H1 (cell line): ENCODE measurements around the gene PDE4D. TPM values are rescaled to one million over a fixed set of nuclear protein-coding genes. Genes with fewer than 3 reads are reported as not detected.

ENCODE experiments used
- CTCF ChIA-PET: fragments of 300-600 bp; sonication (Branson Sonifier 250); formaldehyde crosslinking; loops from one replicate; lab custom pipeline; 2021; ENCODE audit not compliant: partially characterized antibody; lab: Charles Lee
- POLR2A ChIA-PET: fragments of 300-600 bp; sonication (Branson Sonifier 250); formaldehyde crosslinking; loops from one replicate; lab custom pipeline; 2021; ENCODE audit warnings: inconsistent platforms; ENCODE audit not compliant: partially characterized antibody; lab: Charles Lee
- DNase-seq, 2 experiments: peaks; one replicate each; pipeline versions ENCODE4 v3.0.0 to v3.0.0-alpha.2; 2010 to 2022; ENCODE audit warnings: low spot score in 2 of 2, low read depth in 1 of 2, mixed read lengths in 1 of 2
- FAIRE-seq: peaks from 2 replicates; lab custom pipeline; 2011; peaks lifted over from hg19 to GRCh38; lab: Jason Lieb, UNC
- H2AFZ ChIP-seq: 2 replicates; pipeline ENCODE4 v1.8.1; 2012; ENCODE audit warnings: low read length, inconsistent platforms
- H2AK5ac ChIP-seq: 2 replicates; pipeline ENCODE4 v1.6.1; 2013; ENCODE audit warnings: low read depth, low read length
- H2BK120ac ChIP-seq: replicated peaks from 2 replicates; pipeline ENCODE3; 2013; ENCODE audit warnings: low read depth, low read length, inconsistent platforms
- H2BK12ac ChIP-seq: 2 replicates; pipeline ENCODE4 v1.6.1; 2013; ENCODE audit warnings: low read depth, low read length
- H2BK15ac ChIP-seq: 2 replicates; pipeline ENCODE4 v1.6.1; 2013; ENCODE audit warnings: low read length
- H2BK20ac ChIP-seq: 2 replicates; pipeline ENCODE4 v1.6.1; 2013; ENCODE audit warnings: low read length
- H2BK5ac ChIP-seq: 2 replicates; pipeline ENCODE4 v1.6.1; 2013; ENCODE audit warnings: low read depth, low read length
- H3K14ac ChIP-seq: 2 replicates; pipeline ENCODE4 v1.6.1; 2013; ENCODE audit warnings: inconsistent platforms; ENCODE audit not compliant: insufficient read length
- H3K18ac ChIP-seq: 2 replicates; pipeline ENCODE4 v1.6.1; 2013; ENCODE audit warnings: low read length; ENCODE audit errors: extremely low read depth
- H3K23ac ChIP-seq: 2 replicates; pipeline ENCODE4 v1.6.1; 2013; ENCODE audit warnings: inconsistent platforms; ENCODE audit not compliant: insufficient read length
- H3K23me2 ChIP-seq: 2 replicates; pipeline ENCODE4 v1.6.1; 2013; ENCODE audit warnings: low read depth, low read length
- H3K27ac ChIP-seq: 2 replicates; pipeline ENCODE4 v1.6.1; 2011; ENCODE audit warnings: low read depth, low read length, inconsistent platforms
- H3K27me3 ChIP-seq, 4 experiments: replicated peaks in 1 of 4; 1 replicate in 1 of 4; 2 replicates in 3 of 4; pipeline versions ENCODE4 v1.6.1 to v1.8.1; 2011 to 2013; ENCODE audit warnings: low read length in 3 of 4, mild to moderate bottlenecking in 3 of 4, inconsistent platforms in 2 of 4, mixed read lengths in 2 of 4, moderate library complexity in 1 of 4; ENCODE audit not compliant: control insufficient read depth in 3 of 4, insufficient read depth in 3 of 4; ENCODE audit errors: extremely low read depth in 1 of 4
- H3K36me3 ChIP-seq, 4 experiments: 2 replicates each; pipeline versions ENCODE4 v1.6.1 to v1.8.1; 2011 to 2013; ENCODE audit warnings: mild to moderate bottlenecking in 4 of 4, low read length in 3 of 4, moderate library complexity in 2 of 4, control low read depth in 1 of 4, inconsistent platforms in 1 of 4; ENCODE audit not compliant: insufficient read depth in 4 of 4, control insufficient read depth in 2 of 4
- H3K4ac ChIP-seq: replicated peaks from 2 replicates; pipeline ENCODE3; 2013; ENCODE audit warnings: low read length, low read depth, mixed read lengths, inconsistent platforms; ENCODE audit not compliant: insufficient read length
- H3K4me1 ChIP-seq, 4 experiments: replicated peaks in 1 of 4; 1 replicate in 1 of 4; 2 replicates in 3 of 4; pipeline versions ENCODE4 v1.6.1 to v1.8.1; 2011 to 2013; ENCODE audit warnings: low read length in 3 of 4, inconsistent platforms in 2 of 4, mixed read lengths in 1 of 4; ENCODE audit not compliant: insufficient read depth in 4 of 4, control insufficient read depth in 3 of 4
- H3K4me2 ChIP-seq, 2 experiments: 2 replicates each; pipeline versions ENCODE4 v1.6.1 to v1.8.1; 2011 to 2013; ENCODE audit warnings: low read depth in 2 of 2, low read length in 2 of 2, control low read depth in 1 of 2, inconsistent platforms in 1 of 2, mild to moderate bottlenecking in 1 of 2; ENCODE audit not compliant: insufficient read depth in 1 of 2
- H3K4me3 ChIP-seq, 4 experiments: fragments of 200-600, 300-600 bp in 1 of 4; sonication (generic), shearing (Covaris generic), sonication (Bioruptor Twin) in 1 of 4; 2 replicates each; pipeline versions ENCODE4 v1.5.1 to v1.8.1; 2011 to 2016; ENCODE audit warnings: low read length in 4 of 4, low read depth in 3 of 4, control low read depth in 2 of 4, inconsistent platforms in 2 of 4, mild to moderate bottlenecking in 2 of 4, mixed read lengths in 1 of 4, moderate library complexity in 1 of 4; ENCODE audit not compliant: insufficient read depth in 2 of 4; ENCODE audit errors: extremely low read depth in 1 of 4
- H3K56ac ChIP-seq: replicated peaks from 2 replicates; pipeline ENCODE3; 2013; ENCODE audit warnings: low read depth, mild to moderate bottlenecking, mixed read lengths, low read length, inconsistent platforms; ENCODE audit not compliant: insufficient read length
- H3K79me1 ChIP-seq: 2 replicates; pipeline ENCODE4 v1.6.1; 2013; ENCODE audit warnings: low read depth, low read length, control low read depth
- H3K79me2 ChIP-seq, 2 experiments: 2 replicates each; pipeline versions ENCODE4 v1.6.1 to v1.8.1; 2012 to 2013; ENCODE audit warnings: low read length in 2 of 2, mild to moderate bottlenecking in 2 of 2, inconsistent platforms in 1 of 2; ENCODE audit not compliant: insufficient read depth in 2 of 2, control insufficient read depth in 1 of 2
- H3K9ac ChIP-seq, 4 experiments: replicated peaks in 1 of 4; 1 replicate in 1 of 4; 2 replicates in 3 of 4; pipeline versions ENCODE4 v1.6.1 to v1.8.1; 2011 to 2013; ENCODE audit warnings: low read depth in 3 of 4, low read length in 3 of 4, control low read depth in 2 of 4, mild to moderate bottlenecking in 2 of 4, moderate library complexity in 2 of 4, inconsistent platforms in 1 of 4; ENCODE audit errors: extremely low read depth in 1 of 4
- H3K9me3 ChIP-seq, 2 experiments: 2 replicates each; pipeline versions ENCODE4 v1.6.1 to v1.8.1; 2012 to 2013; ENCODE audit warnings: mild to moderate bottlenecking in 2 of 2, moderate library complexity in 2 of 2, control low read depth in 1 of 2, inconsistent platforms in 1 of 2, low read depth in 1 of 2, low read length in 1 of 2, mixed read lengths in 1 of 2; ENCODE audit not compliant: insufficient read depth in 2 of 2
- H4K20me1 ChIP-seq, 2 experiments: replicated peaks in 1 of 2; 2 replicates each; pipeline versions ENCODE3 to v1.8.1; 2011 to 2013; ENCODE audit warnings: inconsistent platforms in 2 of 2, low read length in 2 of 2, mild to moderate bottlenecking in 1 of 2; ENCODE audit not compliant: insufficient read depth in 2 of 2, control insufficient read depth in 1 of 2
- H4K5ac ChIP-seq: 2 replicates; pipeline ENCODE4 v1.6.1; 2013; ENCODE audit warnings: low read length, low read depth, mixed read lengths, inconsistent platforms; ENCODE audit not compliant: insufficient read length
- H4K8ac ChIP-seq: 2 replicates; pipeline ENCODE4 v1.8.0; 2013; ENCODE audit warnings: mild to moderate bottlenecking, moderate library complexity, low read length, inconsistent platforms; ENCODE audit not compliant: insufficient read depth; ENCODE audit errors: extremely low read depth
- H4K91ac ChIP-seq: replicated peaks from 2 replicates; pipeline ENCODE3; 2013; ENCODE audit warnings: low read length, mixed read lengths, inconsistent platforms; ENCODE audit not compliant: insufficient read length
- ATF2 ChIP-seq: IDR thresholded peaks from 2 replicates; pipeline ENCODE4 v1.6.1; 2012; ENCODE audit warnings: low read length, inconsistent platforms
- GABPA ChIP-seq: IDR thresholded peaks from 2 replicates; pipeline ENCODE4 v1.6.1; 2011; ENCODE audit warnings: mild to moderate bottlenecking, low read length, moderate library complexity, borderline replicate concordance; ENCODE audit not compliant: insufficient read depth
- NANOG ChIP-seq: IDR thresholded peaks from 2 replicates; pipeline ENCODE4 v1.6.1; 2011; ENCODE audit warnings: low read length, low read depth, mild to moderate bottlenecking, inconsistent platforms; ENCODE audit not compliant: insufficient read depth, poor library complexity, severe bottlenecking
- NRF1 ChIP-seq: IDR thresholded peaks from 2 replicates; pipeline ENCODE4 v1.6.1; 2011; ENCODE audit warnings: mild to moderate bottlenecking, low read depth, low read length, improper control_type of control experiment
- POLR2AphosphoS5 ChIP-seq: IDR thresholded peaks from 2 replicates; pipeline ENCODE4 v1.6.1; 2011; ENCODE audit warnings: low read depth, low read length
- POU5F1 ChIP-seq: IDR thresholded peaks from 2 replicates; pipeline ENCODE4 v1.6.1; 2011; ENCODE audit warnings: low read depth, mild to moderate bottlenecking, low read length, moderate library complexity
- TAF7 ChIP-seq: optimal IDR thresholded peaks from 2 replicates; pipeline ENCODE3; 2011; ENCODE audit warnings: low read depth, mild to moderate bottlenecking, inconsistent platforms, low read length, moderate library complexity, borderline replicate concordance
- TCF12 ChIP-seq: IDR thresholded peaks from 2 replicates; pipeline ENCODE4 v1.6.1; 2011; ENCODE audit warnings: low read depth, mild to moderate bottlenecking, low read length
- polyA plus RNA-seq, 7 experiments: library from polyadenylated mRNA; depleted of rRNA in 3 of 7; stranded (reverse) in 5 of 7; unstranded in 2 of 7; fragments of >200 nt in 5 of 7; fragments of 200-250 nt in 2 of 7; gene quantifications; 1 replicate in 5 of 7; 2 replicates in 1 of 7; 4 replicates in 1 of 7; pipeline versions ENCODE4 v1.2.1 to v1.2.3, GENCODE V29; 2011 to 2013; ENCODE audit warnings: missing spikeins in 2 of 7, mixed read lengths in 2 of 7
- total RNA-seq: library from RNA; stranded (reverse); fragmentation: NEBNext Ultra II Directional; extraction: Animal tissue kit (Norgen Biotek cat#: 25700); gene quantifications from 2 replicates; pipeline ENCODE4 v1.2.1, GENCODE V29; 2021

The PDE4D gene
- total and polyA plus RNA-seq, 2 of the 8 experiments (the other 6 are each of a cell fraction or from before 2014, with no cell fraction given), result 2.3 to 3.7 TPM

DNA sequence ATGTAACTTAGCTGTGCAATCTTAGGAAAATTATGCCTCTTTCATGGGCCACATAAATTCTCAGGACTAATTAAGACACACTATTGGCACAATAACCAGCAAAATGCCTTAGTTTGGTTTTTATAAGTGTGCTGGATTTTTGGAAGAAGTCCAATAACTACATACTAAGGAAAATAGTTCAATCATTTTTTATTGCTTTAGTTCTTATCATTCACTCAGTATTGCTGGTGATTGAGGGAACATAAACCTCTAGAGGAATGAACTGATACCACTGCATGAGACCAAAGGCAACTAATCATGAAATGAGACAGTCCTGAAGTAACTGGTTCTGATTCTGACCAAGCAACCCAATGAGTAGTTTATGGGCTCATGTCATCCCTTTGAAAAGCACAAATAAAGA is 571.5 kb downstream of the PDE4D start:
- no peak overlapping the region for H2BK5ac ChIP-seq
- H2BK120ac ChIP-seq, result no peak overlapping the region
- no peak overlapping the region for H3K9ac ChIP-seq
- no peaks in the 10 kb centered on the region for H3K23me2 ChIP-seq
- no peaks in the 10 kb centered on the region for H3K27me3 ChIP-seq
- H4K5ac ChIP-seq, result no peak overlapping the region
- ChIA-PET CTCF (no interaction called here), POLR2A (no interaction called here)
- H3K14ac ChIP-seq, result no peak overlapping the region
- H2AFZ ChIP-seq, result no peak overlapping the region
- H3K9me3 ChIP-seq, result no peaks in the 10 kb centered on the region
- H3K23ac ChIP-seq, result no peak overlapping the region
- H3K4me3 ChIP-seq, result no peak overlapping the region
- no peak overlapping the region for H3K18ac ChIP-seq
- H3K27ac ChIP-seq, result no peak overlapping the region
- no peaks in the 10 kb centered on the region for H4K20me1 ChIP-seq
- no peaks in the 10 kb centered on the region for H3K36me3 ChIP-seq
- H3K56ac ChIP-seq, result no peak overlapping the region
- no peak overlapping the region for H4K8ac ChIP-seq
- no peak for TF ChIP-seq NRF1
- no peak for TF ChIP-seq TCF12
- no peak for TF ChIP-seq POU5F1
- TF ChIP-seq TAF7, result no peak
- TF ChIP-seq GABPA, result no peak
- no peak for TF ChIP-seq ATF2
- TF ChIP-seq NANOG, result no peak
- no peak for TF ChIP-seq POLR2AphosphoS5
- FAIRE-seq, result no peak
- H3K4me1 ChIP-seq, result peaks cover 2 to 7% (median 4%) of the 10 kb centered on the region in 4 experiments; a peak in 5 of 7 replicates
- no peaks in the 10 kb centered on the region for H3K79me1 ChIP-seq
- no peak overlapping the region for H2BK15ac ChIP-seq
- no peak overlapping the region for H2BK12ac ChIP-seq
- no peak overlapping the region for H3K4ac ChIP-seq
- H2AK5ac ChIP-seq, result no peak overlapping the region
- no peak overlapping the region for H2BK20ac ChIP-seq
- DNase-seq, result no peak
- H4K91ac ChIP-seq, result no peak overlapping the region
- H3K79me2 ChIP-seq, result no peaks in the 10 kb centered on the region
- no peak overlapping the region for H3K4me2 ChIP-seq
